Measurements from ENCODE around the gene LCOR.

Gene LCOR

GRCh38 chr10:96831867-96832720 is at the start of gene LCOR:
Gene LCOR (plus strand): TSS chr10:96832298. CDS start chr10:96949058, 116,760 bp downstream.
- TF ChIP-seq, protein P1, sequence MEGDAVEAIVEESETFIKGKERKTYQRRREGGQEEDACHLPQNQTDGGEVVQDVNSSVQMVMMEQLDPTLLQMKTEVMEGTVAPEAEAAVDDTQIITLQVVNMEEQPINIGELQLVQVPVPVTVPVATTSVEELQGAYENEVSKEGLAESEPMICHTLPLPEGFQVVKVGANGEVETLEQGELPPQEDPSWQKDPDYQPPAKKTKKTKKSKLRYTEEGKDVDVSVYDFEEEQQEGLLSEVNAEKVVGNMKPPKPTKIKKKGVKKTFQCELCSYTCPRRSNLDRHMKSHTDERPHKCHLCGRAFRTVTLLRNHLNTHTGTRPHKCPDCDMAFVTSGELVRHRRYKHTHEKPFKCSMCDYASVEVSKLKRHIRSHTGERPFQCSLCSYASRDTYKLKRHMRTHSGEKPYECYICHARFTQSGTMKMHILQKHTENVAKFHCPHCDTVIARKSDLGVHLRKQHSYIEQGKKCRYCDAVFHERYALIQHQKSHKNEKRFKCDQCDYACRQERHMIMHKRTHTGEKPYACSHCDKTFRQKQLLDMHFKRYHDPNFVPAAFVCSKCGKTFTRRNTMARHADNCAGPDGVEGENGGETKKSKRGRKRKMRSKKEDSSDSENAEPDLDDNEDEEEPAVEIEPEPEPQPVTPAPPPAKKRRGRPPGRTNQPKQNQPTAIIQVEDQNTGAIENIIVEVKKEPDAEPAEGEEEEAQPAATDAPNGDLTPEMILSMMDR (IDR thresholded peaks at IDR 0.05) = no peak
- peak within 1 kb of the TSS; percentile 96 for H3K4me3 ChIP-seq
- DNase-seq (ENCODE audit: low spot score) = peak; percentile 89
- peak within 1 kb of the TSS; percentile 96 to 100 for H3K27ac ChIP-seq

GRCh38 chr10:96784253-96784652 is 47.8 kb upstream of the LCOR start:
- H3K4me3 ChIP-seq = no peak overlapping the region
- H3K27ac ChIP-seq = no peak overlapping the region
- TF ChIP-seq, protein P1 (IDR thresholded peaks at IDR 0.05) = no peak
- DNase-seq (ENCODE audit: low spot score) = no peak

GRCh38 chr10:96789571-96790108 is 42.5 kb upstream of the LCOR start:
- Histone ChIP-seq H3K27ac (no peak overlapping the region), H3K4me3 (no peak overlapping the region)
- DNase-seq (ENCODE audit: low spot score) = no peak
- TF ChIP-seq, protein P1 (IDR thresholded peaks at IDR 0.05) = no peak

- TF ChIP-seq, protein P1 (IDR thresholded peaks at IDR 0.05) = no peak
- DNase-seq (ENCODE audit: low spot score) = no peak
- no peak overlapping the region for H3K4me3 ChIP-seq
- no peak overlapping the region for H3K27ac ChIP-seq
Measured at GRCh38 chr10:96791902-96792301, 40.2 kb upstream of the LCOR start.

DNA sequence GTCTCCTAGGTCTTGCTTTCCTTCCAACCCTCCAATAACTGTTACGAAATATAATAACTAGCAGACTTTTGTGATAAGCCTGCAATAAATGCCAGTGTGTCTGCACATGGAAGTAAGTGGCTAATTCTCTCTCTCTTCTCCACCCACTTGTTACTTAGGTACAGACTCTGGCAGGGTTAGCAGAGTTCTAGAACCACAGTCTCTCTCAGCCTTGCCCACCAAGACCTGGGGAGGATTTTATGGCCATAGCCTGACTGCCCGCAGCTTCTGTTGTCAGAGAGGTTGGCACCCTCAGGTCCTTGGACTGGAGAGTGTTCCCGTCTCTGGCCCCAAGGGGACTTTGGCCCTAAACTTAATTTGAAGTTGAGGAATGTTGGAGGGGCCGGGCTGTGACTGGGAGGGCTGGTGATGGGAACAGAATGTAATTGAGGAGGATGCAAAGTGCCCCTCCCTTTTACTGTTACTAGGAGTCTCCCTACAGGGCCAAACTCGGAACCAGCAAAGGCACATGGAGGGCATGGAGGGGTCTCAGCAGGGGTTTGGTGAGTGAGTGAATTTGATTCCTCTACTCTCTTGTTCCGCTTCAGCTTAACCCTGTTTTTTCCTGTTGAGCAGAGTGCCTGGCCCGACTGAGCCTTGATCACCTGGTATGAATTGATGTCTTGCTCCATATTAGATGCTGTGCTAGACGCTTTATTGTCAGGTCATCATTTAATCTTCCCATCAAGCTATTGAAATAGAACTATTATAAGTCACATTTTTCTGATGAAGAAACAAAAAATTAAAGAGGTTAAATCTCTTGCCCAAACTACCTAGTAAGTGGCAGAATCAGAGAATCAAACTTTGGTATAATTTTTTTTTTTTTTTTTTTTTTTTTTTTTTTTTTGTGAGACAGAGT is 37.0 kb upstream of the LCOR start:
- no peak overlapping the region for H3K4me3 ChIP-seq
- H3K27ac ChIP-seq = no peak overlapping the region
- TF ChIP-seq, protein P1 (IDR thresholded peaks at IDR 0.05) = no peak
- no peak for DNase-seq (ENCODE audit: low spot score)

GRCh38 chr10:96797485-96797884 is 34.6 kb upstream of the LCOR start:
- DNase-seq (ENCODE audit: low spot score) = no peak
- no peak overlapping the region for H3K27ac ChIP-seq
- no peak overlapping the region for H3K4me3 ChIP-seq
- TF ChIP-seq, protein P1 (IDR thresholded peaks at IDR 0.05) = no peak

All from coronary artery (tissue), 2 donors.